OCI-LY1 (cell line): Measurements from ENCODE around the gene PVR.

Experiments used
- CTCF ChIP-seq: fragments of 200-600 bp; sonication (generic), shearing (Covaris generic); IDR thresholded peaks from 2 replicates; pipeline ENCODE4 v1.5.1; 2017; ENCODE audit warnings: mild to moderate bottlenecking, antibody characterized with exemption, low read length, moderate library complexity, mixed read lengths
- EZH2 ChIP-seq: fragments of 200-600 bp; sonication (generic), shearing (Covaris generic); IDR thresholded peaks from 2 replicates; pipeline ENCODE4 v1.8.0; 2017; ENCODE audit warnings: borderline replicate concordance, mixed run types, mild to moderate bottlenecking, antibody characterized with exemption, low read length, moderate library complexity, mixed read lengths

GRCh38 chr19:44668985-44669764 is 25.5 kb downstream of the PVR start:
- TF ChIP-seq EZH2 (no peak), CTCF (no peak)
